HepG2 (cell line): ENCODE data around the gene RBBP8. TPM values are rescaled to one million over a fixed set of nuclear protein-coding genes. Genes with fewer than 3 reads are reported as not detected.

ENCODE experiments used
- ATAC-seq: fragments of 200-7000 bp; cut with Tn5 transposase; 3 replicates; pipeline ENCODE4 v1.9.1; 2020; ENCODE audit warnings: mild to moderate bottlenecking, moderate library complexity
- BruUV-seq: library from RNA; stranded (reverse); fragments of 400-500 nt; replicated peaks from 2 replicates; lab custom pipeline; 2021; lab: Mats Ljungman, UMichigan
- CTCF ChIA-PET: fragments of 300-600 bp; formaldehyde crosslinking; extraction: SDS; loops from one replicate; lab custom pipeline; 2021; ENCODE audit warnings: low total read pairs, inconsistent platforms, low intra/inter-chr PET ratio; lab: Yijun Ruan, JAX
- POLR2A ChIA-PET: fragments of 350-600 bp; sonication (Branson Sonifier 250); formaldehyde crosslinking; loops from one replicate; lab custom pipeline; 2020; ENCODE audit warnings: antibody characterized with exemption, inconsistent platforms; lab: Yijun Ruan, JAX
- DNase-seq: peaks from one replicate; pipeline ENCODE4 v3.0.0-alpha.2; 2015; ENCODE audit warnings: low spot score
- FAIRE-seq: peaks from 3 replicates; lab custom pipeline; 2011; peaks lifted over from hg19 to GRCh38; lab: Jason Lieb, UNC
- H2AFZ ChIP-seq: one replicate; pipeline ENCODE4 v1.6.1; 2011; ENCODE audit warnings: low read length, inconsistent platforms
- H3K27ac ChIP-seq: fragments of 300-600 bp; 3 replicates; pipeline ENCODE4 v1.8.0; 2011; ENCODE audit warnings: mixed run types, mild to moderate bottlenecking, mixed read lengths, low read length, inconsistent platforms; ENCODE audit not compliant: insufficient read depth; ENCODE audit errors: extremely low read length
- H3K27me3 ChIP-seq, 2 experiments: fragments of 200-600 bp in 1 of 2; 2 replicates in 1 of 2; 3 replicates in 1 of 2; pipeline versions ENCODE4 v1.6.0 to v1.8.0; 2011; ENCODE audit warnings: low read length in 2 of 2, mild to moderate bottlenecking in 2 of 2, moderate library complexity in 2 of 2, inconsistent platforms in 1 of 2; ENCODE audit not compliant: insufficient read depth in 2 of 2, control insufficient read depth in 1 of 2
- H3K36me3 ChIP-seq, 2 experiments: fragments of 200-600 bp in 1 of 2; replicated peaks in 1 of 2; 2 replicates in 1 of 2; 3 replicates in 1 of 2; pipeline versions ENCODE4 v1.5.1 to v1.8.0; 2011; ENCODE audit warnings: low read length in 2 of 2, inconsistent platforms in 1 of 2; ENCODE audit not compliant: insufficient read depth in 2 of 2, control insufficient read depth in 1 of 2
- H3K4me1 ChIP-seq: 2 replicates; pipeline ENCODE4 v1.5.1; 2012; ENCODE audit warnings: low read length, inconsistent platforms; ENCODE audit not compliant: insufficient read depth
- H3K4me2 ChIP-seq: 2 replicates; pipeline ENCODE4 v1.6.0; 2011; ENCODE audit warnings: low read depth, low read length, inconsistent platforms
- H3K4me3 ChIP-seq, 3 experiments: fragments of 200-600 bp in 1 of 3; sonication (generic), shearing (Covaris generic) in 1 of 3; replicated peaks in 1 of 3; 2 replicates each; pipeline ENCODE4 v1.5.1; 2011 to 2016; ENCODE audit warnings: low read length in 3 of 3, inconsistent platforms in 2 of 3, low read depth in 2 of 3, mild to moderate bottlenecking in 2 of 3, control low read depth in 1 of 3, mixed read lengths in 1 of 3; ENCODE audit not compliant: insufficient read depth in 1 of 3
- H3K79me2 ChIP-seq: one replicate; pipeline ENCODE4 v1.6.1; 2011; ENCODE audit warnings: low read length, inconsistent platforms; ENCODE audit not compliant: insufficient read depth
- H3K9ac ChIP-seq: 2 replicates; pipeline ENCODE4 v1.6.0; 2011; ENCODE audit warnings: mild to moderate bottlenecking, low read depth, low read length, inconsistent platforms; ENCODE audit not compliant: insufficient read depth
- H3K9me3 ChIP-seq: 2 replicates; pipeline ENCODE4 v1.5.1; 2012; ENCODE audit warnings: mild to moderate bottlenecking, low read length
- H4K20me1 ChIP-seq: 2 replicates; pipeline ENCODE4 v1.6.0; 2011; ENCODE audit warnings: inconsistent platforms, mild to moderate bottlenecking, low read length, moderate library complexity; ENCODE audit not compliant: insufficient read depth
- BCL3 ChIP-seq: sonication (generic); formaldehyde crosslinking; IDR thresholded peaks from 2 replicates; pipeline ENCODE4 v1.5.1; 2020; ENCODE audit warnings: mild to moderate bottlenecking, missing genetic modification reagents, moderate library complexity
- ELF3 ChIP-seq: IDR thresholded peaks from 2 replicates; pipeline ENCODE4 v1.6.1; 2016; ENCODE audit warnings: missing genetic modification reagents, missing compliant biosample characterization
- FIP1L1 ChIP-seq: fragments of 200-400 bp; formaldehyde crosslinking; IDR thresholded peaks from 2 replicates; pipeline ENCODE4 v1.6.1; 2018; ENCODE audit warnings: low read depth, mild to moderate bottlenecking, low read length, moderate library complexity, borderline replicate concordance; ENCODE audit not compliant: insufficient read depth
- HIVEP1 ChIP-seq: sonication (generic); formaldehyde crosslinking; IDR thresholded peaks from 2 replicates; pipeline ENCODE4 v1.4.0; 2020; ENCODE audit warnings: mild to moderate bottlenecking, missing genetic modification reagents
- HNRNPUL1 ChIP-seq: fragments of 200-400 bp; formaldehyde crosslinking; IDR thresholded peaks from 2 replicates; pipeline ENCODE4 v1.6.1; 2017; ENCODE audit warnings: low read depth, mild to moderate bottlenecking, low read length, moderate library complexity
- MYC ChIP-seq: sonication (generic); formaldehyde crosslinking; IDR thresholded peaks from 2 replicates; pipeline ENCODE4 v1.9.0; 2021; ENCODE audit warnings: missing genetic modification reagents, borderline replicate concordance
- SMAD3 ChIP-seq: sonication (generic); formaldehyde crosslinking; IDR thresholded peaks from 2 replicates; pipeline ENCODE4 v1.4.0; 2020; ENCODE audit warnings: missing genetic modification reagents
- TBP ChIP-seq: sonication (generic); formaldehyde crosslinking; IDR thresholded peaks from 2 replicates; pipeline ENCODE4 v1.5.0; 2020; ENCODE audit warnings: missing genetic modification reagents
- TOE1 ChIP-seq: sonication (generic); formaldehyde crosslinking; IDR thresholded peaks from 2 replicates; pipeline ENCODE4 v1.4.0; 2020; ENCODE audit warnings: mild to moderate bottlenecking, missing genetic modification reagents
- ZBTB26 ChIP-seq: IDR thresholded peaks from 2 replicates; pipeline ENCODE4 v1.6.1; 2016; ENCODE audit warnings: missing compliant biosample characterization, missing genetic modification reagents, borderline replicate concordance
- ZHX1 ChIP-seq: sonication (generic); formaldehyde crosslinking; IDR thresholded peaks from 2 replicates; pipeline ENCODE4 v1.8.1; 2022; ENCODE audit warnings: low read depth, mild to moderate bottlenecking, missing genetic modification reagents
- ZNF230 ChIP-seq: sonication (generic); formaldehyde crosslinking; IDR thresholded peaks from 2 replicates; pipeline ENCODE4 v1.4.0; 2020; ENCODE audit warnings: mild to moderate bottlenecking, missing genetic modification reagents
- ZNF263 ChIP-seq: sonication (generic); formaldehyde crosslinking; IDR thresholded peaks from 2 replicates; pipeline ENCODE4 v1.4.0; 2020; ENCODE audit warnings: missing genetic modification reagents
- ZNF264 ChIP-seq: sonication (generic); formaldehyde crosslinking; IDR thresholded peaks from 2 replicates; pipeline ENCODE4 v1.4.0; 2020; ENCODE audit warnings: missing genetic modification reagents
- ZNF430 ChIP-seq: sonication (generic); formaldehyde crosslinking; IDR thresholded peaks from 2 replicates; pipeline ENCODE4 v1.9.0; 2021; ENCODE audit warnings: mild to moderate bottlenecking, missing genetic modification reagents
- WGBS: methylation state at CpG from one replicate; pipeline ENCODE4 v1.1.6; 2017; ENCODE audit warnings: low lambda C conversion rate; 5-methylcytosine and 5-hydroxymethylcytosine counted together
- in situ Hi-C: cut with HindIII; loops from 2 replicates; pipeline ENCODE4 v1.10.0; 2017; ENCODE audit warnings: low pct_unique_long_range_greater_than_20kb; ENCODE audit not compliant: extremely low pct_ligation_motif_present
- intact Hi-C: fragments of 100-400 bp; cut with micrococcal nuclease; formaldehyde crosslinking; loops from one replicate; pipeline ENCODE4 v1.10.0; 2022; ENCODE audit not compliant: unreplicated experiment
- polyA plus RNA-seq, 8 experiments: library from polyadenylated mRNA; depleted of rRNA in 3 of 8; stranded (reverse) in 7 of 8; unstranded in 1 of 8; fragments of >200 nt; fragmentation: Illumina TruSeq in 4 of 8; extraction: Trizol in 4 of 8; gene quantifications; 2 replicates each; pipeline versions ENCODE4 v1.2.1 to v1.2.3, GENCODE V29; 2011 to 2016; ENCODE audit warnings: low read depth in 4 of 8, missing spikeins in 1 of 8, mixed read lengths in 1 of 8; ENCODE audit not compliant: insufficient read depth in 1 of 8
- total RNA-seq, 5 experiments: library from RNA; depleted of rRNA; stranded (reverse); fragments of >200 nt; fragmentation: Illumina TruSeq; extraction: Trizol; gene quantifications; 2 replicates each; pipeline ENCODE4 v1.2.3, GENCODE V29; 2016; ENCODE audit warnings: low read depth in 1 of 5
- TF ChIP-seq, protein P1 (sequence below): sonication (generic); formaldehyde crosslinking; IDR thresholded peaks from 2 replicates; pipeline ENCODE4 v1.4.0; 2020; ENCODE audit warnings: missing genetic modification reagents, borderline replicate concordance
- TF ChIP-seq, protein P2 (sequence below): sonication (generic); formaldehyde crosslinking; IDR thresholded peaks from 2 replicates; pipeline ENCODE4 v1.4.0; 2020; ENCODE audit warnings: missing genetic modification reagents

The RBBP8 gene
- total and polyA plus RNA-seq, 2 of the 13 experiments (the other 11 are each of a cell fraction or from before 2014, with no cell fraction given), result 14.2 to 47.4 TPM

DNA sequence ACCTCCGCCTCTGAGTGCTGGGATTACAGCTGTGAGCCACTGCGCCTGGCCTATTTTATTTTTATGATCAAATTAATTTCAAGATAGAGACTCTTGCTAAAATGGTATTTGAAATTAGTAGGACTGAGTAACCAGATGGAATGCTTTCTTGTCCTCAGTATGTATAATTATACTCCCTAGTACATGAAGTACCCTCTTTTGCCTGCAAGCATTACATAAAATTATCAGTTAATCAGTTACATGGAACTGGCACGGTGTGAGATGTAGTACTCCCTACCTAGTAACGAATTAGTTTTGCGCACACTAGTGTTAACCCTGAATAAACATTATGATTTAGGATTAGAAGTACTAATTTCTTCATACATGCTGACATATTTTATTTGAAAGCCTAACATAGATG, 41.6 kb downstream of the RBBP8 start:
- H4K20me1 ChIP-seq, result no peaks in the 10 kb centered on the region
- H3K4me2 ChIP-seq, result no peak overlapping the region
- H3K4me1 ChIP-seq, result no peaks in the 10 kb centered on the region
- 97% methylated on average over 5 of the region's 5 CpGs for WGBS
- ATAC-seq (no peak), FAIRE-seq (no peak), DNase-seq (no peak)
- in situ Hi-C loops (loop anchor here (10.0 kb wide), 1 partner anchor 160 kb away; no protein-coding TSS in a partner anchor), intact Hi-C loops (no loop called here)
- no peak overlapping the region for H3K4me3 ChIP-seq
- H2AFZ ChIP-seq, result no peak overlapping the region
- H3K27me3 ChIP-seq, result no peaks in the 10 kb centered on the region
- H3K9ac ChIP-seq, result no peak overlapping the region
- H3K9me3 ChIP-seq, result no peaks in the 10 kb centered on the region
- no peak overlapping the region for H3K27ac ChIP-seq
- BruUV-seq, result no TSS peak
- H3K79me2 ChIP-seq, result no peaks in the 10 kb centered on the region
- TF ChIP-seq, protein P1, sequence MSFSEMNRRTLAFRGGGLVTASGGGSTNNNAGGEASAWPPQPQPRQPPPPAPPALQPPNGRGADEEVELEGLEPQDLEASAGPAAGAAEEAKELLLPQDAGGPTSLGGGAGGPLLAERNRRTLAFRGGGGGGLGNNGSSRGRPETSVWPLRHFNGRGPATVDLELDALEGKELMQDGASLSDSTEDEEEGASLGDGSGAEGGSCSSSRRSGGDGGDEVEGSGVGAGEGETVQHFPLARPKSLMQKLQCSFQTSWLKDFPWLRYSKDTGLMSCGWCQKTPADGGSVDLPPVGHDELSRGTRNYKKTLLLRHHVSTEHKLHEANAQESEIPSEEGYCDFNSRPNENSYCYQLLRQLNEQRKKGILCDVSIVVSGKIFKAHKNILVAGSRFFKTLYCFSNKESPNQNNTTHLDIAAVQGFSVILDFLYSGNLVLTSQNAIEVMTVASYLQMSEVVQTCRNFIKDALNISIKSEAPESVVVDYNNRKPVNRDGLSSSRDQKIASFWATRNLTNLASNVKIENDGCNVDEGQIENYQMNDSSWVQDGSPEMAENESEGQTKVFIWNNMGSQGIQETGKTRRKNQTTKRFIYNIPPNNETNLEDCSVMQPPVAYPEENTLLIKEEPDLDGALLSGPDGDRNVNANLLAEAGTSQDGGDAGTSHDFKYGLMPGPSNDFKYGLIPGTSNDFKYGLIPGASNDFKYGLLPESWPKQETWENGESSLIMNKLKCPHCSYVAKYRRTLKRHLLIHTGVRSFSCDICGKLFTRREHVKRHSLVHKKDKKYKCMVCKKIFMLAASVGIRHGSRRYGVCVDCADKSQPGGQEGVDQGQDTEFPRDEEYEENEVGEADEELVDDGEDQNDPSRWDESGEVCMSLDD (CRISPR knock-in tag), result no peak
- TF ChIP-seq ZNF230 (CRISPR knock-in tag) (no peak), TBP (CRISPR knock-in tag) (no peak), BCL3 (no peak), HIVEP1 (CRISPR knock-in tag) (no peak), ZHX1 (CRISPR knock-in tag) (no peak), ZNF264 (CRISPR knock-in tag) (no peak), ZNF430 (CRISPR knock-in tag) (no peak), SMAD3 (CRISPR knock-in tag) (no peak), ZNF263 (no peak), HNRNPUL1 (no peak), MYC (no peak), ZBTB26 (CRISPR knock-in tag) (no peak), FIP1L1 (no peak), TOE1 (CRISPR knock-in tag) (no peak), ELF3 (no peak)
- TF ChIP-seq, protein P2, sequence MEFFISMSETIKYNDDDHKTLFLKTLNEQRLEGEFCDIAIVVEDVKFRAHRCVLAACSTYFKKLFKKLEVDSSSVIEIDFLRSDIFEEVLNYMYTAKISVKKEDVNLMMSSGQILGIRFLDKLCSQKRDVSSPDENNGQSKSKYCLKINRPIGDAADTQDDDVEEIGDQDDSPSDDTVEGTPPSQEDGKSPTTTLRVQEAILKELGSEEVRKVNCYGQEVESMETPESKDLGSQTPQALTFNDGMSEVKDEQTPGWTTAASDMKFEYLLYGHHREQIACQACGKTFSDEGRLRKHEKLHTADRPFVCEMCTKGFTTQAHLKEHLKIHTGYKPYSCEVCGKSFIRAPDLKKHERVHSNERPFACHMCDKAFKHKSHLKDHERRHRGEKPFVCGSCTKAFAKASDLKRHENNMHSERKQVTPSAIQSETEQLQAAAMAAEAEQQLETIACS (CRISPR knock-in tag), result no peak
- POLR2A ChIA-PET, result no interaction called here
- peaks cover 0 to 27% of the 10 kb centered on the region in 2 experiments; a peak in 2 of 5 replicates for H3K36me3 ChIP-seq
- CTCF ChIA-PET, result no interaction called here
